ENCODE measurements around the gene CHURC1. TPM values are rescaled to one million over a fixed set of nuclear protein-coding genes. Genes with fewer than 3 reads are reported as not detected.

CHURC1 gene
- total RNA-seq = 28.2 and 48.9 TPM in 2 replicates

DNA sequence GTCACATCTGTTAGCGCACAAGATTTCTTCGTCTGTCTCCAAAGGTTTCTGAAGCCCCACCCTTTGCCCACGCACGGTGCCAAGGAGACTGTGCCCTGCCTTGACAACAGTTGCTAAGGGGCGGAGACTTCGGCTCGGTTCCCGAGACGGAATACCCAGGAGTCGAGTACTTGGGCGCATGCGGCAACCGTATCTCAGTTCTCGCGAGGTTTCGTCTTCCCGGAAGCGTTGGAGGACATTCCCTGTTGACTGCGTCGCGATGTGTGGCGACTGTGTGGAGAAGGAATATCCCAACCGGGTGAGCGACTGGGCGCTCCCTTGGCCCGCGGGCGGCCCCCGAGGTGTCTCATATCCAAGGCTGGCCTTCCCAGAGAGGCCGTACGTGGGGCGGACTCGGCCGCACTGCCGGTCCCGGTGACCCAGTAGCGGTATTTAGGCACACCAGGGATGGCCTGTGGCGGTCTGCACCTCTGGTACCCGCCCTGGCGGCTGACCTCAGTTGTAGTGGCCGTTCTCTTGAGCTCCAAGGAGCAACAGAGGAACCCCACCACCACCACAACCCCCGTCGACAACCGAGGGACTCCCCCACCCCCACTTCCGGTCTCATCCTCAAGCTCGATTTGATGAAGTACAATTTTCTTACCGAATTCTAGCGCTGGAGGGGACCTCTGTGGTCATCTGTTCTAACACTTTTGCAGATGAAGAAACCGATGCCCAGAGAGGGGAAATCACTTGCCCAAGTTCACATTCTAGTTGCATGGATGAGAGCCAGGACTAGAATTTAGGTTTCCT is at the start of gene CHURC1:
CHURC1 (plus strand) TSS at position 219 of the 792 bp plus-strand sequence; CDS start at position 260, 41 bp downstream.
- peak; percentile 92 for DNase-seq (ENCODE audit: low read depth, low spot score)

DNA sequence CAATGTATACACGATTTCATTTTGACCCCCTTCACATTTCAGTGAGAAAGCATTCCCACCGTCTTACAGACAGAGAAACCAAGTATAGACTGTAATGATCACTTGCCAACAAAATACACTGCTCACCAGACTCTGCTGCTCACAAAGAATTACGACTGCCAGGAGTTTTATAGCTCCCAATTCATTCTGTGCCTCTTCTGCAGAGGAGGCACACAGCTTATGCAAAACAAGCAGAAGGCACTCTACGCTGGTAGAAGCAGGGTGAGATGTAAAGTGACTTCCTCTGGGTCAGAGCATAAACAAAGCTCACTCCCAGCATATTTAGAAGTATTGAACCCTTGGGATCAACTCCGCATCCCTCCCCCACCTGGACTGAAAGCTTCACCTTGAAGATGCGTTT is 49.1 kb upstream of the CHURC1 start:
- no peak for DNase-seq (ENCODE audit: low read depth, low spot score)

GRCh38 chr14:64865992-64866391 is 48.3 kb upstream of the CHURC1 start:
- DNase-seq (ENCODE audit: low read depth, low spot score) = no peak

GRCh38 chr14:64867182-64867581 is 47.1 kb upstream of the CHURC1 start:
- no peak for DNase-seq (ENCODE audit: low read depth, low spot score)

DNA sequence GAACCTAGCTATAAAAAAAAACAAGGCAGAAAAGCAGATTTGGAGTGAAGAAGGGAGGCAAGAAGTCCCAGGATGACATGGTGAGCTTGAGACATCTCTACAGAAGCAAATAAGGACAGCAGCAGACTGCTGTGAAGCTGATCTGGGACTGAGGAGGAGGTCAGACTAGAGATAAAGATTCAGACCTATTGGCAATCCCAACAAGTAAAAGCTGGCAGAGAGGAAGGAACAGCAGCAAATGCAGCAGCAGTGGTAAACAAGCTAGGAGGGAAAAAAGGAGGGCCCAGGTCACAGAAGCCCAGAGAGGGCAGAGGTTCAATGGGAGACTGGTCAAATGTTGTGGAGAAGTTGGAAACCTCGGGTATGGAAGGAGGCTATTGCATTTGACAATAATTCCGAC is 45.9 kb upstream of the CHURC1 start:
- DNase-seq (ENCODE audit: low read depth, low spot score) = no peak

DNA sequence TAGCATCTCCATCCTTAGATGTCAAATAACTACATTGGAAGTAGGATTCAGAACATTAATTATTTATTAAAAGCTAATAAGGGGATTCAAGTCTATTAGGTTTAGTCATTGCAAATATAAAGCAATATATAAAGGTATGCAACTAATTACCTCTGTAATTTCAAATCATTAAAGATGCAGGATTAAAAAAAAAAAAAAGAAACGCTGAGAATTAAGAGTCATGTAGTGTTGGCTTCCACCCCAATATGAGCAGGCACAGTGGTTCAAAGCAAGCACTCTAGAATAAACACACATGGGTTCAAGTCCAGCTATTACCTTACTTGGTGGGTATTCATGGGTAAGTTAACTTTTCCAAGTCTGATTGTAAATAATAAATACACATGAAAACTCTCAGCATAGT is 45.4 kb upstream of the CHURC1 start:
- no peak for DNase-seq (ENCODE audit: low read depth, low spot score)

DNA sequence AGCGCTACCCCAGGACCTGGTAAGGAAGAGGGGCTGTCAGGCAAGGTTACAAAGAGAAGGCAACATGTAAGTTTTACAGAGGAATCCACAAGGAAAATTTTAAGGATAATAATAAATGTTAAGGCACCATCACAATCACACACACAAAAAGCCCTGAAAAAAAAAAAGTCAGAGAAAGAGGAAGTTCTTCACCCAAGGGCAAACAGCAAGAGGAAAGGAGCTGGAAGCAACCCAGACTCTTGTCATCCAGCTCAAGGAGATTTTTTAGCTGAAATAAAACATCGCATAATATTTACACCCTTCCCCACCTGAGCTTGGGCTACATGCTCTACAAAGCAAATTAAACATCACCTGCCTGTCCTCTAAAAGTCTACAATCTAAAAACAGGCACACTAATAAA is 44.1 kb upstream of the CHURC1 start:
- no peak for DNase-seq (ENCODE audit: low read depth, low spot score)

GRCh38 chr14:64871344-64871743 is 42.9 kb upstream of the CHURC1 start:
- no peak for DNase-seq (ENCODE audit: low read depth, low spot score)

GRCh38 chr14:64873506-64874219 is 40.6 kb upstream of the CHURC1 start:
- DNase-seq (ENCODE audit: low read depth, low spot score) = no peak

DNA sequence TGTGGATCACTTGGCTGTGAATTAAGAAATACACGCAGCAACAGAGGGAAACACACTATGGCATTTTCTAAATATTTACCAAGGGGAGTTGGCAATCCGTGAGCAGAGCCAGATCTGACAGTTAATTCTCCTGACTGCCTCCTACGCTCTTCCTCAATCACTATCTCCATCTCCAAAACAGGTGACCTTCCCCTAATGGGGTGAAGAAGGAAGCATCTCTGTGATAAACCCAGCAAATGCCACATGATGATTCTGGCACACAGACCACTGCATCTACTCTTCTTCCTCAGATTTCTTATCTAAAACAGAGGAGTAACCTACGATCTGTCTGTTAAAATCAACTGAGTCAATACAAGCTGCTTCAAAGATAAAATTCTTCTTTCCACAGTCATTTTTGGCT is 38.9 kb upstream of the CHURC1 start:
- DNase-seq (ENCODE audit: low read depth, low spot score) = no peak

DNA sequence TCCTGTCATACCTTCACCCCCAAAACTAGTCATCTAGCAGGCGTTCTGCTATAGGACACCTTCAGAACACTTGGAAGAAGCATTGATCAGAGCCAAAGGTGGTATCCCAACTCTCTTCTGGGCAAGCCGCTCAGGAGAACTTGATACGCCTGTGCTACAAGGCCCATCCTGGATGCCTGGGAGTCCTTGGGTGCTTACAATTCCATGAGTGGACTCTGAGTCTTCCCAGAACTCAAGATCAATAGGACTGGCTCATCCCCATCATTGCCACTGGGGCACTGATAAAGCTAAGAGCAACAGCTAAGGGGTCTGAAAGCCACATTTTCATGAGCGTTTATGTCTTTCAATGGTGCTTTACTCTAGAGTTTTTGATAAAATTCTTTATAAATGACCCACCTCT is 36.4 kb upstream of the CHURC1 start:
- DNase-seq (ENCODE audit: low read depth, low spot score) = no peak

DNA sequence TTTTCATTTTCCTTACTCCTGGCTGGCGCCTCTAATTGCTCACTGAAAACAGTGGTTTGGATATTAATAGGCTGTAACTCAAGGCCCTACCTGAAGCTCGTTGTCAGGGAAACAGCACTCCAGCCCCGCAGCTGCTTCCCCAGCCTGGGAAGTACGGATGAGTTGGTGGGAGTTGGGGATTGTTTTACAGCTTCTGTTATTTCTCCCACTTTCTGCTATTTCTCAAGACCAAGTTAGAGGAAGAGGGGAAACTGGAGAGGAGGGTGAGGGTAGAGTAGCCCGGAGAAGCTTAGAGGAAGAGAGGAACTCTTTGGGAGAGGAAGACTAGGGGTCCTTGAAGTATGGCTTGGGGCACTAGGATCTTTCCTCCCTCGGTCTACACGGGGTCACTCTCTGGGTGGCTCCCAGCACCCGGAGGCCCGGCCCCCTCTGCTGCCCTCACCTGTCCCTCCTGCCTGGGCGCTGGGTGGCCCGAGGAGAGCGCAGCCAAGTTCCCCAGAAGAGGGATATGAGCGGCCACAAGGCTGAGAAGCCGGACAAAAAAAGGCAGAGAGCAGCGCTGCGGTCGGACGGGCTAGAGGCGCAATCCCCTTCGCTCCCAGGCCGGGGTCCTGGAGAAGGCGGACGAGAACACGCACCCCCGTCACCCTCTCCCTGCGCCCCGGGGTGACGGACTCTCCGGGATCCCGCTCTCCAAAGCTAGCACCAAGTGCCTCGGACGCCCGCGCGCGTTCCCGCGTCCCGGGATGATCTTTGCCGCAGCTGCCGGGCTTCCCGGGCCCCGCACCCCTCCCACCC is 35.2 kb upstream of the CHURC1 start:
- DNase-seq (ENCODE audit: low read depth, low spot score) = no peak

DNA sequence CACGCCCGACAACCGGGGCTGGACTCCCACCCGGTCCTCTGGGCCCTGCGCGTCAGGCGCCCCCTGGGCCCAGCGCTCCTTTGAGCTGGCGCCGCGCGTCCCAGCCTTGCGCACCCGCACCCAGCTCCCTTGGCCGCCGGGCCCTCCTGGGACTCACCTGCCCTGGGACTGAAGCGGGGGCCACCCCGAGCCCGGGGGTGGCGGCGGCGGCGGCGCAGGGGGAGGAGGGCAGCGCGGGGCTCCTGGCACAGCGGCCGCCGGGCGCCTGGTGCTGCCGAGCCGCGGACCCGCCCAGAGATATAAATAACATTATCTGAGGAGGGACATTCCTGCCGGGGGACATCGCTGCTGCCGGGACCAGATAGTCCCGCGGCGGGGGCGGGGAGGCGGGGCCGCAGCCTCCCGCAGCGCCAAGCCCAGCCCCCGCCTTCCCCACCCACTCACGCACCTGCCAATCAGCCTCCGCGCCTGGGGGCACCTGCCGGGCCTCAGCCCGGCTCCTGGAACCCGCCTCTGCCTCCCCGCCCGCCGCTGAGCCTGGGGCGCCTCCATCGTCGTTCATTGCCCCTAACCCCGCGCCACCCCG is 34.5 kb upstream of the CHURC1 start, which contains the start of gene SPTB:
SPTB (minus strand) TSS at position 273 of the 586 bp plus-strand sequence. CDS start 56,813 bp downstream, outside the sequence.
- DNase-seq (ENCODE audit: low read depth, low spot score) = no peak

GRCh38 chr14:64880221-64881121 is 33.8 kb upstream of the CHURC1 start:
- DNase-seq (ENCODE audit: low read depth, low spot score) = no peak

- no peak for DNase-seq (ENCODE audit: low read depth, low spot score)
Measured at GRCh38 chr14:64885559-64885958, 28.7 kb upstream of the CHURC1 start.

GRCh38 chr14:64889352-64889751 is 24.9 kb upstream of the CHURC1 start:
- DNase-seq (ENCODE audit: low read depth, low spot score) = no peak

DNA sequence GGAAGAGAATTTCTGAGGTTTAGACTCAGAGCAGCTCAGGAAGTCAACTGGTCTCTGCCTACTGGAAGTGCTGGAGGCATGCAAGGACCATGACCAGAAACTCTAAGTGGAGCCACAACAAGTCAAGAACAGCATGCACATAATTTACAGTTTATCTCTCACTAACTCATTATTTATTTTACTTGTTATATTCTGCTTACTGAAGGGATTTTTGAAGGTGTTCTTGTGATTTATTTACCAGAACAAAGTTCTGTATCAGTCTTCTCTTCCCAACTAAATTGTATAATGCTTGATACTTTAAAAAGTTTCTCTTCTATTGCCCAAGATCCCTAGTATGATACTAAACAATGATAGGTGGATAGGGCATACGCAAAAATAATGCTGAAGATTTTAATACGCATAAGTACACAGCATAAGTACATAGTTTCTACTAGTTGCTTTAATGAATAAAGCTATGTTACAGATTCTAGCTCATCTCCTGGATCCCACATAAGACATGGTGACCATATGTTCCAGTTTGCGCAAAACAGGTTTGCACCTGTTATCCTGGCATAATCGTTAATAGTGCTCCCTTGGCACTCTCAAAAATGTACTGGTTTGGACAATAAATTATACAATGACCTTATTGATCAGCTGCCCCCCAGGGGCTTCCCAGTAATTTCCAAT is 22.9 kb upstream of the CHURC1 start:
- DNase-seq (ENCODE audit: low read depth, low spot score) = no peak

DNA sequence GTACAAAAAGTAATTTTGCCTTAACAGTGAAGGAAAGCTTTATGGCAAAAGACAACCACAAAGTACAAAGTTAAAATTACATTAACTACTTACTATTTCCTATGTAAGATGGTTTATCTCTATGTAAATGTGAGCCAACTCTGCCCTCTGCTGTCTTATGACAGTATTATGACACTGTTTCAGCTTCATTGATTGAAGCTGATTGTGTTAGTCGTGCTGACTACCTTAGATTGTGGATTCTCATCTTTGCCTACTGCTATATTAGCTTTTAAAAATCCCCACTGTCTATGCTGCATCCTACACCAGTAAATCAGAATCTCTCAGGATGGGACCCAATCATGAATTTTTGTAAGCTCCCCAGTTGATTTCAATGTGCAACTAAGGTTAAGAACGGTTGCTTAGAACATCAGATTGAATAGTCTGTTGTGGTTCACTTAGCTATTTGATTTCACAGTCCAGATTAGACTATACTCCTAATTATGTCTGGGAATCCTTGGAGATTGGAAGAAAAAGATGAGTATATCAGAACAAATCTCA is 22.3 kb upstream of the CHURC1 start:
- peak; percentile 29 for DNase-seq (ENCODE audit: low read depth, low spot score)

DNA sequence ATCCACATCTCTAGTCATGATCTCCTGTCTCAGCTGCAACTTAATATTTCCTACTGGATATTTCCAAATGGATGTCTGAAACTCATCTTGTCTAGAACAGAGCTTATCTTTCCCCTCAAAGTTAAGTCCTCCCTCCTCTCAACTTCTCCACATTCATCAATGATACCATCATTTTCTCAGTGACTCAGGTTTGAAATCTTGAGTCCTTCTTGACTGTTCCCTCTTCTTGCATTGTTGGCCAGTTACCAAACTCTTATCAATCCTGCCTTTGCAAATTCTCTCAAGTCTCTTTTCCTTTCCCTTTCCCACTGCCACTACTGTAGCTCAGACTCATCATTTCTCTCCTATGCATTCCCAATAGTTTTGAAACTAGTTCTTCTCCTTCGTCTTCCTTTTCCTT is 14.3 kb upstream of the CHURC1 start:
- DNase-seq (ENCODE audit: low read depth, low spot score) = no peak

DNA sequence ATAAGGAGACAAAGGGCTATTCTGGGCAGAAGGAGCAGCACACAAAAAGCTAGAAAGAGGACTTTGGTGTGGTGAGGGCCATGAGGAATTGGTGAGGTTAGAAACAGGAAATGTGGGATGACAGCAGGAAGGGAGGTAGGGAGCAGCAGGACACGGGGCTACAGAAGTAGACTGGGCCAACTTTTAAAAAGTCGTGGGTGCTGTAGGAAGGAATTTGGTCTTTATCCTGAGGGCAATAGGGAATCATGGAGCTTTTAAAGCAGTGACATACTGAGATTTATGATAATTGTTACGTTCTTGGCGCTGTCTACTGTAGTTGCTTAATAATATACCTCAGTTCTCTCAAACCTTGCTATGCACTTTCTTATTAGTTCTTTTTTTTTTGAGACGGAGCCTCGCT is 8.2 kb upstream of the CHURC1 start:
- no peak for DNase-seq (ENCODE audit: low read depth, low spot score)
